Measurements from ENCODE around the gene VAMP1.

The VAMP1 gene

DNA sequence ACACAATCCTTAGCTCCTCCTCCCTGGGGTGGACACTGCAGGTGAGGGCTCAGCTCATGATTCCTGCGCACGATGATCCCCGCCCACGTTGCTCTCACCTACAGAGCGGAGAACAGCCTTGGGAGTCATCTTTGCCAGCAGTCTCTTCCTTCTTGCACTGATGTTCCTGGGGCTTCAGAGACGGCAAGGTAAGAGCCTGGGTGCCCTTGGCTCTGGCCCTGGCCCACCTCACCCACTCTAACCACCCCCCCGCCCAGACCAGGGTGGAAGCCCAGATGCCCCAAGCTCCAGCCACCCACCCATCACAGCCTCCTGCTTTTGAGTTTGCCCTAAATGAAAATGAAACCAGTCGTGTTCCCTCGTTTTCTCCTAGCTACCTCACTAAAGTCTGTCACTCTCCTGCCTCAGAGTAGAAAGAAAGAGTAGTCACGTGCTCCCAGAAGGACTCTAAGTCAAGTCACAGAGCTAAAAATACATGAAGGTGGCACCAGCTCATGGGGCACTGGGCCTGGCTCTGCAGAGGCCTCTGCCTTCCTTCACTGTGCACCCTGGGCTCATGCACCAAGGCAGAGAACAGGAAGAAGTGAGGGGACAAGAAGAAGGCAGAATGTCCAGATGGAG, 9.6 kb downstream of the VAMP1 start:
- Histone ChIP-seq H3K4me3 (ENCODE audit: low read length) (no peak overlapping the region), H3K36me3 (ENCODE audit: control insufficient read depth, insufficient read depth, low read length, severe bottlenecking) (peaks cover 82% of the 10 kb centered on the region)
- no peak for DNase-seq (ENCODE audit: low read depth)

DNA sequence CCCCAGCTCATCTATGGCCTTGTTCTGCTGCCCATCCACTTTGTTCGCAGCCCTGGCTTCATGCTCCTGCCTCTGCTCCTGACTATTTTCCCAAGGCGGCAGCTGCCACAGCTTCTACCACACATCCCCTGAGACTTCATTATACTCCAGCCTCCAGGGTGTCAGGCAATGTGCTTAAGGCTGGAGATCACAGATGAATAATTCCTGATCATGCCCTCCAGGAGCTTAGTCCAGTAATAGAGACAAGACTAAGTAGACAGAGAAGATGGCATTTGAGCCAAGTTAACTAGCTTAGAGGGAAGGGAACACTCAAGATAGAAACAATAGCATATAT, 11.5 kb downstream of the VAMP1 start:
- H3K4me3 ChIP-seq (ENCODE audit: low read length): no peak overlapping the region
- DNase-seq (ENCODE audit: low read depth): no peak

More for the DNA sequence above, 9.6 kb downstream of the VAMP1 start:
- H3K9ac ChIP-seq (ENCODE audit: low read length): no peak overlapping the region
- H3K4me1 ChIP-seq (ENCODE audit: control insufficient read depth, insufficient read depth, low read length): no peaks in the 10 kb centered on the region
- no peaks in the 10 kb centered on the region for H3K27me3 ChIP-seq (replicated peaks; ENCODE audit: control insufficient read depth, insufficient read depth, low read length)
- H3K9me3 ChIP-seq (ENCODE audit: control insufficient read depth, low read length): no peaks in the 10 kb centered on the region

DNA sequence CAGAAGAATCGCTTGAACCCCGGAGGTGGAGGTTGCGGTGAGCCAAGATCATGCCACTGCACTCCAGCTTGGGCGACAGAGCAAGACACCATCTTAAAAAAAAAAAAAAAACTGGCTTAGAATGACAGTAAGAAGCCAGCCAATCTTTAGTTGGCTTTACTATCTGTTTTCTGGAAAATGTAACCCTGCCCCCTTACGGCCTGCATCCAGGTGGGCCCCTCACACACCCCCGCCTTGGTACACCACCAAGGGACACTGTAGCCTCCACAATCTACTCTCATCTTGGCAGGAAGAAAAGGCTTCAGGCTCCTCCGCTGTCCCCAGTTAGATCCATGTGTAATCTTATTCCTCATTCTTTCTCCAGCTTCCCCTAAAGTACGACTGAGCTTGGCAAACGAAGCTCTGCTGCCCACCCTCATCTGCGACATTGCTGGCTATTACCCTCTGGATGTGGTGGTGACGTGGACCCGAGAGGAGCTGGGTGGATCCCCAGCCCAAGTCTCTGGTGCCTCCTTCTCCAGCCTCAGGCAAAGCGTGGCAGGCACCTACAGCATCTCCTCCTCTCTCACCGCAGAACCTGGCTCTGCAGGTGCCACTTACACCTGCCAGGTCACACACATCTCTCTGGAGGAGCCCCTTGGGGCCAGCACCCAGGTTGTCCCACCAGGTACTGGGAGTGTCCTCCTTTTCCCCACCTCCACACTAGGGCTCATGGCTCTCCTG, 12.0 kb downstream of the VAMP1 start:
- Histone ChIP-seq H3K27me3 (replicated peaks; ENCODE audit: control insufficient read depth, insufficient read depth, low read length) (no peaks in the 10 kb centered on the region), H3K4me3 (ENCODE audit: low read length) (no peak overlapping the region), H3K9me3 (ENCODE audit: control insufficient read depth, low read length) (no peaks in the 10 kb centered on the region), H3K9ac (ENCODE audit: low read length) (no peak overlapping the region), H3K36me3 (ENCODE audit: control insufficient read depth, insufficient read depth, low read length, severe bottlenecking) (peaks cover 67% of the 10 kb centered on the region), H3K4me1 (ENCODE audit: control insufficient read depth, insufficient read depth, low read length) (no peaks in the 10 kb centered on the region)
- DNase-seq (ENCODE audit: low read depth): no peak

More for the DNA sequence above, 11.5 kb downstream of the VAMP1 start:
- Histone ChIP-seq H3K9ac (ENCODE audit: low read length) (no peak overlapping the region), H3K9me3 (ENCODE audit: control insufficient read depth, low read length) (no peaks in the 10 kb centered on the region), H3K36me3 (ENCODE audit: control insufficient read depth, insufficient read depth, low read length, severe bottlenecking) (peaks cover 72% of the 10 kb centered on the region), H3K27me3 (replicated peaks; ENCODE audit: control insufficient read depth, insufficient read depth, low read length) (no peaks in the 10 kb centered on the region), H3K4me1 (ENCODE audit: control insufficient read depth, insufficient read depth, low read length) (no peaks in the 10 kb centered on the region)

DNA sequence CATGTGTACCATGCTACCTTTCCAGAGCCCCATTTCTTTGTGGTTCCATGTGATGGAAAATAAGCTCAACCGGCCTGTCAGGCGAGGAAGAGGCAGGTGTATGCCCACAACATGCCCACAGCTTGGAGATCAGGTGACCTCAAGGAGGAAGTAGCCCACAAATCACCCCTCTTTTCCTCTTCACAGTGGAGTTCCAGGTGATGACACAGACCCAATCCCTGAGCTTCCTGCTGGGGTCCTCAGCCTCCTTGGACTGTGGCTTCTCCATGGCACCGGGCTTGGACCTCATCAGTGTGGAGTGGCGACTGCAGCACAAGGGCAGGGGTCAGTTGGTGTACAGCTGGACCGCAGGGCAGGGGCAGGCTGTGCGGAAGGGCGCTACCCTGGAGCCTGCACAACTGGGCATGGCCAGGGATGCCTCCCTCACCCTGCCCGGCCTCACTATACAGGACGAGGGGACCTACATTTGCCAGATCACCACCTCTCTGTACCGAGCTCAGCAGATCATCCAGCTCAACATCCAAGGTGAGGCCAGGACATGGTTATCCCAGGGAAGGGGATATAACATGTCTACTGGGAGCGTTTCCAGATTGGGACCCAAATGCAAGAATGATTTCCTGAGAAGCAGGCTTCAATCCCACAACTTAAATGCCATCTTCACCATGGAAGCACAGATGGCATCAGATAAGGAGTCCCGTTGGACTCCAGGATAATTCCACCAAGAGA, 13.1 kb downstream of the VAMP1 start:
- Histone ChIP-seq H3K4me3 (ENCODE audit: low read length) (no peak overlapping the region), H3K9me3 (ENCODE audit: control insufficient read depth, low read length) (no peaks in the 10 kb centered on the region), H3K27me3 (replicated peaks; ENCODE audit: control insufficient read depth, insufficient read depth, low read length) (no peaks in the 10 kb centered on the region), H3K36me3 (ENCODE audit: control insufficient read depth, insufficient read depth, low read length, severe bottlenecking) (peaks cover 56% of the 10 kb centered on the region), H3K4me1 (ENCODE audit: control insufficient read depth, insufficient read depth, low read length) (peaks cover 9% of the 10 kb centered on the region), H3K9ac (ENCODE audit: low read length) (no peak overlapping the region)
- no peak for DNase-seq (ENCODE audit: low read depth)

DNA sequence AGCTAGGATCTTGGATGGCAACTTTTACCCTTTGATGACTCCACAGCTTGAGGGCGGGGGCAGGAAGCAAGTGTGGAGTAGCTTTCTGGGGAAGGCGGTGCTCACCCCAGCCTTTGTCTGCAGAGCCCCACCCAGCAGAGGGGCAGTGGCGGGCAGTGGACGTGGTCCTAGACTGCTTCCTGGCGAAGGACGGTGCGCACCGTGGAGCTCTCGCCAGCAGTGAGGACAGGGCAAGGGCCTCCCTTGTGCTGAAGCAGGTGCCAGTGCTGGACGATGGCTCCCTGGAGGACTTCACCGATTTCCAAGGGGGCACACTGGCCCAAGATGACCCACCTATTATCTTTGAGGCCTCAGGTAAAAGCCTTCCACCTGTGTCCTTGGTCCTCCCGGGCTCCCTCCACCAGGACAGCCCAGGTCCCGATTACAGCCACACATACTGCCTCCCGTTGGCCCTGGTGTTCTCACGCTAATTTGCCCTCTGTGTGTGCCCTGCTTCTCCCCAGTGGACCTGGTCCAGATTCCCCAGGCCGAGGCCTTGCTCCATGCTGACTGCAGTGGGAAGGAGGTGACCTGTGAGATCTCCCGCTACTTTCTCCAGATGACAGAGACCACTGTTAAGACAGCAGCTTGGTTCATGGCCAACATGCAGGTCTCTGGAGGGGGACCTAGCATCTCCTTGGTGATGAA, 17.4 kb downstream of the VAMP1 start:
- H3K36me3 ChIP-seq (ENCODE audit: control insufficient read depth, insufficient read depth, low read length, severe bottlenecking): peaks cover 18% of the 10 kb centered on the region
- H3K4me3 ChIP-seq (ENCODE audit: low read length): peak overlapping the region; percentile 84
- H3K27me3 ChIP-seq (replicated peaks; ENCODE audit: control insufficient read depth, insufficient read depth, low read length): no peaks in the 10 kb centered on the region
- no peaks in the 10 kb centered on the region for H3K9me3 ChIP-seq (ENCODE audit: control insufficient read depth, low read length)
- DNase-seq (ENCODE audit: low read depth): no peak
- peak overlapping the region; percentile 93 for H3K9ac ChIP-seq (ENCODE audit: low read length)
- peaks cover 27% of the 10 kb centered on the region for H3K4me1 ChIP-seq (ENCODE audit: control insufficient read depth, insufficient read depth, low read length)

- no peaks in the 10 kb centered on the region for H3K27me3 ChIP-seq (replicated peaks; ENCODE audit: control insufficient read depth, insufficient read depth, low read length)
- no peak for DNase-seq (ENCODE audit: low read depth)
- peak overlapping the region; percentile 93 for H3K9ac ChIP-seq (ENCODE audit: low read length)
- no peaks in the 10 kb centered on the region for H3K9me3 ChIP-seq (ENCODE audit: control insufficient read depth, low read length)
- H3K4me1 ChIP-seq (ENCODE audit: control insufficient read depth, insufficient read depth, low read length): peaks cover 27% of the 10 kb centered on the region
- H3K36me3 ChIP-seq (ENCODE audit: control insufficient read depth, insufficient read depth, low read length, severe bottlenecking): peaks cover 14% of the 10 kb centered on the region
- peak overlapping the region; percentile 84 for H3K4me3 ChIP-seq (ENCODE audit: low read length)
Observed at GRCh38 chr12:6452245-6452943, 18.1 kb downstream of the VAMP1 start.

DNA sequence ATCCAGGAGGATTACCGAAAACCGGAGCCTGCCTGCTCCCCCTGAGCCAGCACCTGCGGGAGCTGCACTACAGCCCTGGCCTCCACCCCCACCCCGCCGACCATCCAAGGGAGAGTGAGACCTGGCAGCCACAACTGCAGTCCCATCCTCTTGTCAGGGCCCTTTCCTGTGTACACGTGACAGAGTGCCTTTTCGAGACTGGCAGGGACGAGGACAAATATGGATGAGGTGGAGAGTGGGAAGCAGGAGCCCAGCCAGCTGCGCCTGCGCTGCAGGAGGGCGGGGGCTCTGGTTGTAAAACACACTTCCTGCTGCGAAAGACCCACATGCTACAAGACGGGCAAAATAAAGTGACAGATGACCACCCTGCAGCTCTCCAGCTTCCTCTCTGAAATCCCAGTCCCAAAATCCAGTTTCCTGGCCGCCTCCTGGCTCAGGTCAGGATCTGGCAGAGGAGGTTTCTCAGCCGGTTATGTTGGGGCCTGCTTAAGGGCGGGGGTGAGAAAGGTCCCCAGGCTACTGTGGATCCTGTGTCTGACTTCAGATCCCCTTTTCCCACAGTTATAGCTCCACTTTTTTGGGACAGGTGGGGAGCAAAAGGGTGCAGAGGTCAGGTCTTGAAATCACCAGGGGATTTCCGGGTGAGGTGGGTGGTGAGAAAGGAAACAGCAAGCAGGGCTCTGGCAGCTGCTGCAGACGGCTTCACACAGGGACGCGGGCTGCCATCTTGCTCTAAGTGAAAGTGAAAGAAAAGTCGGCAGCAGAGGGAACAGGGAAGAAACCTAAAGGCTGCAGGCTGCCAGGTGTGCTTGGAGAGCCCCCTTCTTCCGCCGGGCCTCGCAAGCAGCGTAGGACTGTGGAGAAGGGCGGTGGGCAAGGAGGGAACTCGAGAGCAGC, 18.9 kb downstream of the VAMP1 start, which contains the start of gene TAPBPL:
Gene TAPBPL (plus strand): TSS at position 695 of the 897 bp plus-strand sequence. CDS start 207 bp downstream, outside the sequence.
- H3K9me3 ChIP-seq (ENCODE audit: control insufficient read depth, low read length): no peaks in the 10 kb centered on the region
- peak; percentile 87 for DNase-seq (ENCODE audit: low read depth)
- peaks cover 7% of the 10 kb centered on the region for H3K36me3 ChIP-seq (ENCODE audit: control insufficient read depth, insufficient read depth, low read length, severe bottlenecking)
- peaks cover 27% of the 10 kb centered on the region for H3K4me1 ChIP-seq (ENCODE audit: control insufficient read depth, insufficient read depth, low read length)
- H3K9ac ChIP-seq (ENCODE audit: low read length): peak within 1 kb of the TSS; percentile 93
- peak within 1 kb of the TSS; percentile 84 for H3K4me3 ChIP-seq (ENCODE audit: low read length)
- H3K27me3 ChIP-seq (replicated peaks; ENCODE audit: control insufficient read depth, insufficient read depth, low read length): no peaks in the 10 kb centered on the region

DNA sequence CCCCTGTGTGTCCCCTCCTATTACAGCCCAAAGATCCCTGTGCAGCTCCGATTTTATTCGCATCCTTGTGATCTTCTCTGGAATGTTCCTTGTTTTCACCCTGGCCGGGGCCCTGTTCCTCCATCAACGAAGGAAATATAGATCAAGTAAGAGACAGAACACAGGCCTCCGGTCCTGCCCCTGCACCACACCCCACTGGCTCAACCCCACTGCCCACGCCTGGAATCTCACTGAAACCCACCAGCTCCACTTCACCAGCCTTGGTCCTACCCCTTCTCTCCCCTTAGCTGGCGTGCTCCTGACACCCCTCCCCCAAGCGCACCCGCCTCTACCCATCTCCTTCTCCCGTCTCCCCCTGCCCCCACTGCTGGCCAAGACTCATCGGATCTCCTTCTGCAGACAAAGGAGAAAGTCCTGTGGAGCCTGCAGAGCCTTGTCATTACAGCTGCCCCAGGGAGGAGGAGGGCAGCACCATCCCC, 19.6 kb downstream of the VAMP1 start:
- Histone ChIP-seq H3K4me1 (ENCODE audit: control insufficient read depth, insufficient read depth, low read length) (peaks cover 27% of the 10 kb centered on the region), H3K9me3 (ENCODE audit: control insufficient read depth, low read length) (no peaks in the 10 kb centered on the region), H3K9ac (ENCODE audit: low read length) (peak overlapping the region; percentile 93), H3K27me3 (replicated peaks; ENCODE audit: control insufficient read depth, insufficient read depth, low read length) (no peaks in the 10 kb centered on the region), H3K4me3 (ENCODE audit: low read length) (peak overlapping the region; percentile 84), H3K36me3 (ENCODE audit: control insufficient read depth, insufficient read depth, low read length, severe bottlenecking) (peaks cover 7% of the 10 kb centered on the region)
- peak; percentile 43 for DNase-seq (ENCODE audit: low read depth)

DNA sequence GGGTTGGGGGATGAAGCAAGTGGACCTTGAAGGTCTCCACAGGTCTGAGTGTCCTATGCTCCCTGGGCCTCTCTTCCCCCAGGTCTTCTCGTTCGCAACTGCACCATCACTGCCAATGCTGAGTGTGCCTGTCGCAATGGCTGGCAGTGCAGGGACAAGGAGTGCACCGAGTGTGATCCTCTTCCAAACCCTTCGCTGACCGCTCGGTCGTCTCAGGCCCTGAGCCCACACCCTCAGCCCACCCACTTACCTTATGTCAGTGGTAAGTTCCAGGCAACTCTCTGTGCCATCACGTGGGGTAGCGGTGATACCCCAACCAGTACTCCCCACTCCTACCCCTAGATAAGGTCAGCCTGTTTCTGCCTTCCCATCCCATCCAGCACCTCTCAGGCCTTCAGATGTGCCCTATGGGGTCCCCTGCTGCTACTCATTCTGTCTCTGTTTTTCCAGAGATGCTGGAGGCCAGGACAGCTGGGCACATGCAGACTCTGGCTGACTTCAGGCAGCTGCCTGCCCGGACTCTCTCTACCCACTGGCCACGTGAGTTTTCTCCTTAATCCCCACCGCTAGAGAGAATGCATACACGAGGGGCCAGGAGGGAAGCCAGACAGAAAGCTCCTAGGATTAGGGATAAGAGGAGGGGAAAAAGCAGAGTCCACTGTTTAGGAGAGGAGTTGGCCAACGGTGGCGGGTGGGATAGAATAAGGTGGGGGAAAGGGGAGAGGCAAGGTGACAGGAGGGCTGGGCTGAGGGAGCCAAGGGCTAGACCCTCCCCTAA, 20.2 kb downstream of the VAMP1 start:
- Histone ChIP-seq H3K27me3 (replicated peaks; ENCODE audit: control insufficient read depth, insufficient read depth, low read length) (no peaks in the 10 kb centered on the region), H3K9me3 (ENCODE audit: control insufficient read depth, low read length) (no peaks in the 10 kb centered on the region), H3K4me1 (ENCODE audit: control insufficient read depth, insufficient read depth, low read length) (peaks cover 27% of the 10 kb centered on the region), H3K9ac (ENCODE audit: low read length) (peak overlapping the region; percentile 93), H3K4me3 (ENCODE audit: low read length) (peak overlapping the region; percentile 84), H3K36me3 (ENCODE audit: control insufficient read depth, insufficient read depth, low read length, severe bottlenecking) (peaks cover 10% of the 10 kb centered on the region)
- DNase-seq (ENCODE audit: low read depth): peak; percentile 44

Data from adipocyte (in vitro differentiated cells).